OCI-LY3 (cell line): ENCODE results near the gene F13A1.

Experiments
- H2AFZ ChIP-seq: fragments of 200-600, 300-600 bp; shearing (Covaris generic); 2 replicates; pipeline ENCODE4 v1.6.0; 2014; ENCODE audit warnings: antibody characterized with exemption, low read depth, low read length
- H3K27ac ChIP-seq: fragments of 200-600, 300-600 bp; sonication (generic); 2 replicates; pipeline ENCODE4 v1.5.1; 2014; ENCODE audit warnings: mild to moderate bottlenecking, low read length, moderate library complexity, mixed read lengths
- H3K27me3 ChIP-seq: fragments of 200-600, 300-600 bp; sonication (generic); 2 replicates; pipeline ENCODE4 v1.6.1; 2014; ENCODE audit warnings: low read depth, low read length, mixed read lengths
- H3K36me3 ChIP-seq: fragments of 200-600, 300-600 bp; sonication (generic); replicated peaks from 2 replicates; pipeline ENCODE3; 2014; ENCODE audit warnings: low read depth, low read length, mixed read lengths
- H3K4me1 ChIP-seq: fragments of 300-600, 200-600 bp; sonication (generic); 2 replicates; pipeline ENCODE4 v1.6.1; 2014; ENCODE audit warnings: low read length, mixed read lengths
- H3K4me2 ChIP-seq: fragments of 200-600, 300-600 bp; sonication (generic); 2 replicates; pipeline ENCODE4 v1.6.1; 2014; ENCODE audit warnings: low read length, mixed read lengths
- H3K4me3 ChIP-seq: fragments of 300-600, 200-600 bp; sonication (generic); 2 replicates; pipeline ENCODE4 v1.5.1; 2014; ENCODE audit warnings: antibody characterized with exemption, mild to moderate bottlenecking, low read length, moderate library complexity
- H3K79me2 ChIP-seq: fragments of 300-600, 200-600 bp; shearing (Covaris generic); 2 replicates; pipeline ENCODE4 v1.6.1; 2014; ENCODE audit warnings: mild to moderate bottlenecking, low read length, mixed read lengths
- H3K9ac ChIP-seq: fragments of 300-600, 200-600 bp; shearing (Covaris generic); 2 replicates; pipeline ENCODE4 v1.6.0; 2014; ENCODE audit warnings: mild to moderate bottlenecking, low read length, moderate library complexity
- H3K9me3 ChIP-seq: fragments of 200-600, 300-600 bp; shearing (Covaris generic); 2 replicates; pipeline ENCODE4 v1.6.1; 2014; ENCODE audit warnings: low read length, mixed read lengths; ENCODE audit not compliant: insufficient read depth
- H4K20me1 ChIP-seq: fragments of 200-600, 300-600 bp; sonication (generic); 2 replicates; pipeline ENCODE4 v1.6.1; 2016; ENCODE audit warnings: low read length, mixed read lengths; ENCODE audit not compliant: insufficient read depth
- EZH2phosphoT487 ChIP-seq: fragments of 200-600 bp; shearing (Covaris generic); IDR thresholded peaks from 2 replicates; pipeline ENCODE4 v1.6.1; 2018; ENCODE audit warnings: antibody characterized with exemption, mixed run types, low read depth
- TF ChIP-seq, protein P1 (sequence below): fragments of 200-600, 300-600 bp; sonication (generic); IDR thresholded peaks from 2 replicates; pipeline ENCODE4 v1.5.1; 2014; ENCODE audit warnings: antibody characterized with exemption, low read length, low read depth

Gene F13A1

DNA sequence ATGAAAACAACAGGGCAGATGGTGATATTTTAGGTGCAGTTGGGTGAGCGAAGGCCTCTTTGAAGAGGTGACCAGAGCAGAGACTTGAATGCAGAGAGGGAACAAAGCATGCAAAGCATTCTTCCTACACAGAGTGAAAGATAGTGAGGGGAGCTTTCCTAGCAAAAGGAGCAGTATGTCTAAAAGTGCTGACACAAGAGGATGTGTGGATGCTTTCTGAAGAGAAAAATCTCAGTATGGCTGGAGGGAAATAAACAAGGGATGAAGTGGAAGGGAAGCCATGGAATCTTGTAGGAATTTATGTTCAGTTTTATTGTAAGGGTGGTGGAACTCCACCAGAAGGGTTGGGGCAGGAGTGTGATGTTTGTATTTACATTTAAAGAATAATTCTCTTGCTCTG, 128.6 kb downstream of the F13A1 start:
- no peak overlapping the region for H3K27ac ChIP-seq
- no peak overlapping the region for H3K4me2 ChIP-seq
- no peaks in the 10 kb centered on the region for H3K4me1 ChIP-seq
- H3K9me3 ChIP-seq = no peaks in the 10 kb centered on the region
- TF ChIP-seq EZH2phosphoT487 = no peak
- TF ChIP-seq, protein P1, sequence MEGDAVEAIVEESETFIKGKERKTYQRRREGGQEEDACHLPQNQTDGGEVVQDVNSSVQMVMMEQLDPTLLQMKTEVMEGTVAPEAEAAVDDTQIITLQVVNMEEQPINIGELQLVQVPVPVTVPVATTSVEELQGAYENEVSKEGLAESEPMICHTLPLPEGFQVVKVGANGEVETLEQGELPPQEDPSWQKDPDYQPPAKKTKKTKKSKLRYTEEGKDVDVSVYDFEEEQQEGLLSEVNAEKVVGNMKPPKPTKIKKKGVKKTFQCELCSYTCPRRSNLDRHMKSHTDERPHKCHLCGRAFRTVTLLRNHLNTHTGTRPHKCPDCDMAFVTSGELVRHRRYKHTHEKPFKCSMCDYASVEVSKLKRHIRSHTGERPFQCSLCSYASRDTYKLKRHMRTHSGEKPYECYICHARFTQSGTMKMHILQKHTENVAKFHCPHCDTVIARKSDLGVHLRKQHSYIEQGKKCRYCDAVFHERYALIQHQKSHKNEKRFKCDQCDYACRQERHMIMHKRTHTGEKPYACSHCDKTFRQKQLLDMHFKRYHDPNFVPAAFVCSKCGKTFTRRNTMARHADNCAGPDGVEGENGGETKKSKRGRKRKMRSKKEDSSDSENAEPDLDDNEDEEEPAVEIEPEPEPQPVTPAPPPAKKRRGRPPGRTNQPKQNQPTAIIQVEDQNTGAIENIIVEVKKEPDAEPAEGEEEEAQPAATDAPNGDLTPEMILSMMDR = no peak
- no peak overlapping the region for H3K4me3 ChIP-seq
- no peak overlapping the region for H2AFZ ChIP-seq
- H3K36me3 ChIP-seq = no peaks in the 10 kb centered on the region
- no peak overlapping the region for H3K9ac ChIP-seq
- no peaks in the 10 kb centered on the region for H4K20me1 ChIP-seq
- H3K79me2 ChIP-seq = no peaks in the 10 kb centered on the region
- no peaks in the 10 kb centered on the region for H3K27me3 ChIP-seq

DNA sequence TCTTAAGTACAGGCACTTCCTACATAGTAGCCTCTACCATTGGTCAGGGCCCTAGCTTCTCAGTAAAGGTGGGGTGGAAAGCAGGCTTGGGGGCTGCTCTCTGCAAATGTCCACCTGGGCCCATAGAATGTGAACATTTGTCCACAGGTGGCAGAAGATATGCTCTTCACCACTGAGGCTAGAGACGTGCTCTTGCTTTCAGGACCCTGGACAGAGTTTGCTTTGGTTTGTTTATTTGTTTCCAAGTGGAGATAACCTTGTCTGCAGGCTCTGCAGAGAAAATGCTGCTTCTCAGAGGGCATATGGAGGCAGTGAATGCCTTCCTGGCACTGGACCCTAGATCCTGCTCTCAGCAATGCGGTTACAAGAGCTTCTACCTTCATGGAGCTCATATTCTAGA, 129.0 kb downstream of the F13A1 start:
- Histone ChIP-seq H3K4me3 (no peak overlapping the region), H3K79me2 (no peaks in the 10 kb centered on the region)

DNA sequence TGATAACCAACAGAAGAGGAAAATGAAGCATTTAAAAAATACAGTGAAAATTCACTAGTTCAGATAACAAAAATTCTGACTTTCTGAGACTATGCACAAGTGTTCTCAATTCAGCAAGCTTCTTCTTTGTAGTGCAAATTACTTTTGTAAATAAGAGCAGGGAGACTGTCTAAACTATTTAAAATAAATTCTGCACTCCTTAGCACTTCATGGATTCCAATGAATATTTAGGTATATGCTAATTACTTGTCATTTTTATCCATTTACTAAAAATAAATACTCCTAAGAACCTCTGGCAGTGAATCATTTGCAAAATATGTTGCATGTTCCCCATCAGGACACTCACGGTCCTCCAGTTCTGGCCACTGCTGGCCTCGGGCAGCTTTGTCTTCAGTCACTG, 139.8 kb downstream of the F13A1 start:
- no peaks in the 10 kb centered on the region for H3K36me3 ChIP-seq
- no peak overlapping the region for H3K27ac ChIP-seq
- no peak overlapping the region for H2AFZ ChIP-seq
- H3K4me2 ChIP-seq = no peak overlapping the region
- H3K9me3 ChIP-seq = no peaks in the 10 kb centered on the region
- no peak overlapping the region for H3K4me3 ChIP-seq
- TF ChIP-seq EZH2phosphoT487 = no peak
- TF ChIP-seq, protein P1 = no peak
- H3K4me1 ChIP-seq = no peaks in the 10 kb centered on the region
- H3K79me2 ChIP-seq = no peaks in the 10 kb centered on the region
- H3K27me3 ChIP-seq = peaks cover 19% of the 10 kb centered on the region; the same call in 1 of the 2 replicates
- H3K9ac ChIP-seq = no peak overlapping the region
- H4K20me1 ChIP-seq = no peaks in the 10 kb centered on the region

More for the DNA sequence above, 129.0 kb downstream of the F13A1 start:
- Histone ChIP-seq H3K4me2 (no peak overlapping the region), H3K4me1 (no peaks in the 10 kb centered on the region), H3K9ac (no peak overlapping the region), H3K9me3 (no peaks in the 10 kb centered on the region), H3K27me3 (no peaks in the 10 kb centered on the region), H3K36me3 (no peaks in the 10 kb centered on the region), H2AFZ (no peak overlapping the region), H4K20me1 (no peaks in the 10 kb centered on the region), H3K27ac (no peak overlapping the region)
- TF ChIP-seq, protein P1 = no peak
- no peak for TF ChIP-seq EZH2phosphoT487

DNA sequence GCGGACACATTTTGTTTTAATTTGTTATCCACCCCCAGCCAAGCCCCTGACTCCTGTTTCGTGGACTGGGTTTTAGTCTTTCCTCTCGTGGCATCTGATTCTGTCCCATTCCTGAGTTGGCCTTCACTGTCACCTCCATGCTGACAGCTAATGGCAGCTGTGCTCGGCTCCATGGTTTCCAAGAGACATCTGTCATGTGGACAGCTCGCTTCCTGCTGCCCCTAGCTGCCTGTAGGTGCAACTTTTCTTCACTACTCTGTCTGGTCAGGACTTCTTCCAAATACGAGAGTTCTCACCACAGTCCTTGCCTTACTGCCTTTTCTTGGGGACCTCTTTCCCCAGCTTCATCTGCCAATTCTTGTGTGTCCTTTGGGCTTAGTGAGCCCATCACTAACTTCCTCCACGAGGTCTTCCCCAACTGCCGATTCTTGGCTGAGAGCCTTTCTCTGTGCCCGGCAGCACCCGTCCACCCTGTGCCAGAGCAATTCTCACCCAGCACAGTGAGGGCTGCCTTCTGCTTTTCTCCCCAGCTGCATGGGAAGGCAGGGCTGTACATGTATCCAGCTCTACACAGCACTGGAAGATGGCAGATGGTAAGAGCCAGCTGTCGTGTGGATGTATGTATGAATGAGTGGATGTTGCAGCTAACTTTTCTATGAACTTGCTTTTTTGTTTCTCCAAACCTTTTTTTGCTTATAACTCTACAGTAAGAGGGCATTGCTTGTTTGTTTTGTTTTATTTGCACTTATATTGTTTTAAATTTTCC, 140.4 kb downstream of the F13A1 start:
- H4K20me1 ChIP-seq = no peaks in the 10 kb centered on the region
- no peak overlapping the region for H3K9ac ChIP-seq
- H3K79me2 ChIP-seq = no peaks in the 10 kb centered on the region
- no peak overlapping the region for H3K4me3 ChIP-seq
- H3K4me2 ChIP-seq = no peak overlapping the region
- peaks cover 19% of the 10 kb centered on the region; the same call in 1 of the 2 replicates for H3K27me3 ChIP-seq
- TF ChIP-seq EZH2phosphoT487 = no peak
- TF ChIP-seq, protein P1 = no peak
- no peaks in the 10 kb centered on the region for H3K9me3 ChIP-seq
- H3K4me1 ChIP-seq = no peaks in the 10 kb centered on the region
- H3K36me3 ChIP-seq = no peaks in the 10 kb centered on the region
- H2AFZ ChIP-seq = no peak overlapping the region
- no peak overlapping the region for H3K27ac ChIP-seq
